HepG2 (cell line): ENCODE data around the gene MRPL39. TPM values are rescaled to one million over a fixed set of nuclear protein-coding genes. Genes with fewer than 3 reads are reported as not detected.

Experiments used
- CBX1 ChIP-seq: IDR thresholded peaks from one replicate; pipeline ENCODE4 v1.6.1; 2016; ENCODE audit warnings: antibody characterized with exemption, low read depth
- CEBPB ChIP-seq: IDR thresholded peaks from 2 replicates; pipeline ENCODE4 v1.6.1; 2011; ENCODE audit warnings: low read depth, low read length, improper control_type of control experiment, borderline replicate concordance
- CHD2 ChIP-seq: IDR thresholded peaks from 2 replicates; pipeline ENCODE4 v1.6.1; 2011; ENCODE audit warnings: low read depth, low read length, improper control_type of control experiment
- FOSL2 ChIP-seq: sonication (generic); formaldehyde crosslinking; IDR thresholded peaks from 2 replicates; pipeline ENCODE4 v1.4.0; 2020; ENCODE audit warnings: missing genetic modification reagents
- KDM6A ChIP-seq: IDR thresholded peaks from 2 replicates; pipeline ENCODE4 v1.6.1; 2016; ENCODE audit warnings: low read depth
- TBX2 ChIP-seq: sonication (generic); formaldehyde crosslinking; IDR thresholded peaks from 2 replicates; pipeline ENCODE4 v1.5.0; 2020; ENCODE audit warnings: missing genetic modification reagents, mild to moderate bottlenecking, borderline replicate concordance
- TERF1 ChIP-seq: sonication (generic); formaldehyde crosslinking; IDR thresholded peaks from 2 replicates; pipeline ENCODE4 v1.8.0; 2022; ENCODE audit warnings: mild to moderate bottlenecking, missing genetic modification reagents, moderate library complexity
- THAP9 ChIP-seq: sonication (generic); formaldehyde crosslinking; IDR thresholded peaks from 2 replicates; pipeline ENCODE4; 2020; ENCODE audit warnings: missing genetic modification reagents, mild to moderate bottlenecking, borderline replicate concordance
- ZNF121 ChIP-seq: sonication (generic); formaldehyde crosslinking; IDR thresholded peaks from 2 replicates; pipeline ENCODE4 v1.5.0; 2020; ENCODE audit warnings: mild to moderate bottlenecking, missing genetic modification reagents
- ZNF24 ChIP-seq: fragments of 450-650 bp; IDR thresholded peaks from 2 replicates; pipeline ENCODE4 v1.6.1; 2017; ENCODE audit warnings: antibody characterized with exemption, mild to moderate bottlenecking
- ZNF547 ChIP-seq: sonication (generic); formaldehyde crosslinking; IDR thresholded peaks from 2 replicates; pipeline ENCODE4 v1.5.1; 2020; ENCODE audit warnings: mild to moderate bottlenecking, missing genetic modification reagents
- ZNF552 ChIP-seq: sonication (generic); formaldehyde crosslinking; IDR thresholded peaks from 2 replicates; pipeline ENCODE4 v1.9.0; 2022; ENCODE audit warnings: missing genetic modification reagents, mild to moderate bottlenecking, borderline replicate concordance
- ZNF589 ChIP-seq: sonication (generic); formaldehyde crosslinking; conservative IDR thresholded peaks from 2 replicates; pipeline ENCODE4 v1.8.0; 2022; ENCODE audit warnings: mild to moderate bottlenecking, moderate library complexity, missing genetic modification reagents
- ZNF770 ChIP-seq: sonication (generic); formaldehyde crosslinking; IDR thresholded peaks from 2 replicates; pipeline ENCODE4 v1.5.0; 2020; ENCODE audit warnings: mild to moderate bottlenecking, missing genetic modification reagents
- ZNF850 ChIP-seq: sonication (generic); formaldehyde crosslinking; conservative IDR thresholded peaks from 2 replicates; pipeline ENCODE4 v1.9.0; 2021; ENCODE audit warnings: mild to moderate bottlenecking, missing genetic modification reagents
- polyA plus RNA-seq, 8 experiments: library from polyadenylated mRNA; depleted of rRNA in 3 of 8; stranded (reverse) in 7 of 8; unstranded in 1 of 8; fragments of >200 nt; fragmentation: Illumina TruSeq in 4 of 8; extraction: Trizol in 4 of 8; gene quantifications; 2 replicates each; pipeline versions ENCODE4 v1.2.1 to v1.2.3, GENCODE V29; 2011 to 2016; ENCODE audit warnings: low read depth in 4 of 8, missing spikeins in 1 of 8, mixed read lengths in 1 of 8; ENCODE audit not compliant: insufficient read depth in 1 of 8
- total RNA-seq, 5 experiments: library from RNA; depleted of rRNA; stranded (reverse); fragments of >200 nt; fragmentation: Illumina TruSeq; extraction: Trizol; gene quantifications; 2 replicates each; pipeline ENCODE4 v1.2.3, GENCODE V29; 2016; ENCODE audit warnings: low read depth in 1 of 5
- TF ChIP-seq, protein P1 (sequence below): sonication (generic); formaldehyde crosslinking; IDR thresholded peaks from 2 replicates; pipeline ENCODE4 v1.4.0; 2020; ENCODE audit warnings: mild to moderate bottlenecking, missing genetic modification reagents
- TF ChIP-seq, protein P2 (sequence below): sonication (generic); formaldehyde crosslinking; IDR thresholded peaks from 2 replicates; pipeline ENCODE4 v1.5.1; 2020; ENCODE audit warnings: mild to moderate bottlenecking, missing genetic modification reagents

The MRPL39 gene
- total and polyA plus RNA-seq, 2 of the 13 experiments (the other 11 are each of a cell fraction or from before 2014, with no cell fraction given), result 29.1 to 91.2 TPM

- TF ChIP-seq ZNF770 (CRISPR knock-in tag) (no peak; the same call in 1 of the 2 replicates), ZNF121 (CRISPR knock-in tag) (no peak), ZNF589 (CRISPR knock-in tag) (peak; percentile 68; the same call in 1 of the 2 replicates), ZNF552 (CRISPR knock-in tag) (peak; percentile 86), ZNF24 (peak; percentile 82), THAP9 (CRISPR knock-in tag) (peak; percentile 88; the same call in 1 of the 2 replicates), TBX2 (CRISPR knock-in tag) (peak; percentile 50; the same call in 1 of the 2 replicates), ZNF547 (CRISPR knock-in tag) (peak; percentile 82; the same call in 1 of the 2 replicates), FOSL2 (CRISPR knock-in tag) (peak; percentile 70), CHD2 (peak; percentile 64), ZNF850 (CRISPR knock-in tag) (no peak), CBX1 (peak; percentile 98), KDM6A (CRISPR knock-in tag) (no peak), CEBPB (no peak), TERF1 (CRISPR knock-in tag) (no peak)
- TF ChIP-seq, protein P1, sequence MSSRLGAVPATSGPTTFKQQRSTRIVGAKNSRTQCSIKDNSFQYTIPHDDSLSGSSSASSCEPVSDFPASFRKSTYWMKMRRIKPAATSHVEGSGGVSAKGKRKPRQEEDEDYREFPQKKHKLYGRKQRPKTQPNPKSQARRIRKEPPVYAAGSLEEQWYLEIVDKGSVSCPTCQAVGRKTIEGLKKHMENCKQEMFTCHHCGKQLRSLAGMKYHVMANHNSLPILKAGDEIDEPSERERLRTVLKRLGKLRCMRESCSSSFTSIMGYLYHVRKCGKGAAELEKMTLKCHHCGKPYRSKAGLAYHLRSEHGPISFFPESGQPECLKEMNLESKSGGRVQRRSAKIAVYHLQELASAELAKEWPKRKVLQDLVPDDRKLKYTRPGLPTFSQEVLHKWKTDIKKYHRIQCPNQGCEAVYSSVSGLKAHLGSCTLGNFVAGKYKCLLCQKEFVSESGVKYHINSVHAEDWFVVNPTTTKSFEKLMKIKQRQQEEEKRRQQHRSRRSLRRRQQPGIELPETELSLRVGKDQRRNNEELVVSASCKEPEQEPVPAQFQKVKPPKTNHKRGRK (CRISPR knock-in tag), result no peak
- TF ChIP-seq, protein P2, sequence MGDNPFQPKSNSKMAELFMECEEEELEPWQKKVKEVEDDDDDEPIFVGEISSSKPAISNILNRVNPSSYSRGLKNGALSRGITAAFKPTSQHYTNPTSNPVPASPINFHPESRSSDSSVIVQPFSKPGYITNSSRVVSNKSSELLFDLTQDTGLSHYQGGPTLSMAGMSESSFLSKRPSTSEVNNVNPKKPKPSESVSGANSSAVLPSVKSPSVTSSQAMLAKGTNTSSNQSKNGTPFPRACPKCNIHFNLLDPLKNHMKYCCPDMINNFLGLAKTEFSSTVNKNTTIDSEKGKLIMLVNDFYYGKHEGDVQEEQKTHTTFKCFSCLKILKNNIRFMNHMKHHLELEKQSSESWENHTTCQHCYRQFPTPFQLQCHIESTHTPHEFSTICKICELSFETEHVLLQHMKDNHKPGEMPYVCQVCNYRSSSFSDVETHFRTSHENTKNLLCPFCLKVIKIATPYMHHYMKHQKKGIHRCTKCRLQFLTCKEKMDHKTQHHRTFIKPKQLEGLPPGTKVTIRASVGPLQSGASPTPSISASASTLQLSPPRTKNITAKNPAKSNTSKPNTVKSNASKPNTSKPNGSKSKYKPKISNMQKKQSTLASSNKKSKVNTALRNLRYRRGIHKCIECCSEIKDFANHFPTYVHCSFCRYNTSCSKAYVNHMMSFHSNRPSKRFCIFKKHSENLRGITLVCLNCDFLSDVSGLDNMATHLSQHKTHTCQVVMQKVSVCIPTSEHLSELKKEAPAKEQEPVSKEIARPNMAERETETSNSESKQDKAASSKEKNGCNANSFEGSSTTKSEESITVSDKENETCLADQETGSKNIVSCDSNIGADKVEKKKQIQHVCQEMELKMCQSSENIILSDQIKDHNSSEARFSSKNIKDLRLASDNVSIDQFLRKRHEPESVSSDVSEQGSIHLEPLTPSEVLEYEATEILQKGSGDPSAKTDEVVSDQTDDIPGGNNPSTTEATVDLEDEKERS (CRISPR knock-in tag), result 0 out of 2 replicates have a peak, but pooled peaks have one; percentile 64
These were observed at the start of gene MRPL39 (continued) for GRCh38 chr21:25607151-25608043.
